Limb (tissue), 2 donors: ENCODE data around the gene SLC25A42.
"Not testable (repeated sequence)": the region's sequence is repeated elsewhere in the genome, so short reads cannot be mapped to it uniquely, and the experiment has no call there.

Experiments used
- DNase-seq, 2 donors: peaks; one replicate each; pipeline ENCODE4 v3.0.0-alpha.2; 2016; ENCODE audit errors: extremely low spot score in 2 of 2

Gene SLC25A42

DNA sequence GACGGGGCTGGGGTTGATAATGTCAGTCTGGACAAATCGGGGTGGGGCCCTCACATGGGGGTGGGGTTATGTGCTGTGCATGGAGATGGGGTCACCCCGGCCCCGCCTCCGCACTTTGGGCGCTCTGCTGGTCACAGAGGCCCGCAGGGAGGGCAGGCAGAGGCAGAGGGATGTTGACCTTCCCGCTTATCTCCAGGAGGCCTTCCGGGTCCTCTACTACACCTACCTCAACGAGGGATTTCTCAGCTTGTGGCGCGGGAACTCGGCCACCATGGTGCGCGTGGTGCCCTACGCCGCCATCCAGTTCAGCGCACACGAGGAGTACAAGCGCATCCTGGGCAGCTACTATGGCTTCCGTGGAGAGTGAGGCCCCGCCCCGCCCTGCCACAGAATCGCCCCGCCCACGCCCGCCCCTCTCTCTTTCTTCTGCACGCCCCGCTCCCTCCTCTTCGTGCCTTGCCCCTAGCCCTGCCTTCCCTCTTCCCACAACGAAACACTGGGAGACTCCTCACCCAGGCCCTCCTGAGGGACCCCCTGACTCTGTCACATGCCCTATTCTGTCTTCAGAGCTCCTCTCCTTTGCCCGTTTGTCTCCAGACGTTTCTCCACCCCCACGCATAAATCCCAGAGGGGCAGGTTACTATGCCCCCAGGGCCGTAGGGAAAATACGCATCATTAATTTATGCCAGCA, 41.7 kb downstream of the SLC25A42 start:
- DNase-seq = peak; percentile 73 to 87

DNA sequence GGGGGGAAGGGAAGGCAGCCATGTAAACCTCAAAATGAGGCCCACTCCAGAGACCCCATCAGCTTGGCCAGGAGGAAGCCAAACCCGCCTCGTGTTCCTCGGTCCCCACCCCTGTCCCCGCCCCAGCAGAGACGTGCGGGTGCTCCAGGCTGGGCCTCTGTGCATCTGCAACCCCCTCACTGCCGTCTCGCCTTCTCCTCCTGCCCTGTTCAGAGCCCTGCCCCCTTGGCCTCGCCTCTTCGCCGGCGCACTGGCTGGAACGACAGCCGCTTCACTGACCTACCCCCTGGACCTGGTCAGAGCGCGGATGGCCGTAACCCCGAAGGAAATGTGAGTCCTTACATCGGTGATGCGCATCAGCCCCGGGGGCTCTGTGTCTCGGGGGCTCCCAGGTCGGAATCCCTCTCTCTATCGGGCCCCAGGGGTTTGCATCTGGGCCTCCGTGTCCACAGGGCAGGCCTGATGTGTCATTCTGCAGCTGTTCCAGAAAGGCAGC, 42.3 kb downstream of the SLC25A42 start:
- DNase-seq = peak in 1 of 2 donors; percentile 63

DNA sequence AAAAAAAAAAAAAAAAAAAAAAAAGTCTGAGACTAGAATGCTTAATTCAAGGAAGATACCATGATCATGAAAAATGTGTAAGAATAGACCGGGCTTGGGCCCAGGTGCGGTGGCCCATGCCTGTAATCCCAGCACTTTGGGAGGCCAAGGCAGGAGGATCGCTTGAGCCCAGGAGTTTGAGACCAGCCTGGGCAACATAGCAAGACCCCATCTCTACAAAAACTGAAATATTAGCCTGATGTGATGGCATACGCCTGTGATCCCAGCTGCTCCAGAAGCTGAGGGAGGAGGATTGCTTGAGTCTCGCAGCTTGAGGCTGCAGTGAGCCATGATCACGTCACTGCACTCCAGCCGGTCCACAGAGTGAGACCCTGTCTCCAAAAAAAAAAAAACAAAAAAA, 43.1 kb downstream of the SLC25A42 start:
- DNase-seq = not testable (repeated sequence)

DNA sequence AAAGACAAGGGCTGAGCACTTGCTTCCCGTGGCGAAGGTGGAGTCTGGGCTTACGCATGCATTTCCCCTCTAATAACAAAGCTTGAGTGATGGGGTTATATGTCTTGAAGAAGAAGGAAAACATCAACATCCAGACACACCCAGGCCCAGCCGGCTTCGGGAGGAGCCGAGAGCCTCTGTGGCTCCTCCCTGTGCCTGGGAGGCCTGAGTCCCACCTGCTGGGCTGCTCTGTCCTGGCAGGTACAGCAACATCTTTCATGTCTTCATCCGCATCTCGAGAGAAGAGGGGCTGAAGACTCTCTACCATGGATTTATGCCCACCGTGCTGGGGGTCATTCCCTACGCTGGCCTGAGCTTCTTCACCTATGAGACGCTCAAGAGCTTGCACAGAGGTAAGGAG, 43.9 kb downstream of the SLC25A42 start:
- no peak for DNase-seq

DNA sequence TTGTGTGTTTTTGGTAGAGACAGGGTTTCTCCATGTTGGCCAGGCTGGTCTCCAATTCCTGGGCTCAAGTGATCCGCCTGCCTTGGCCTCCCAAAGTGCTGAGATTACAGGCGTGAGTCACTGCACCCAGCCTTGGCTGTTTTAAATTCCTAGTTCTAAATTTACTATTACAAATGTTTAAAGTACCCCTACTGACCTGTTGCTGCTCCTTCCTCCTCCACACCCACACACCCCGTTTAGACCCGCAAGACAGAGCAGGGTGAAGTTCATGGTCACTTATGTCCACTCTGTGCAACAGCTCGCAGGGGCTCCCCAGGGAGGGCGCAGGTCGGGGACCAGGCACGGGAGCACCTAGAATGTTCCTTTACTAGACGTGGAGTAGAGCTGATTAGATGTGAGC, 45.8 kb downstream of the SLC25A42 start:
- DNase-seq = no peak

DNA sequence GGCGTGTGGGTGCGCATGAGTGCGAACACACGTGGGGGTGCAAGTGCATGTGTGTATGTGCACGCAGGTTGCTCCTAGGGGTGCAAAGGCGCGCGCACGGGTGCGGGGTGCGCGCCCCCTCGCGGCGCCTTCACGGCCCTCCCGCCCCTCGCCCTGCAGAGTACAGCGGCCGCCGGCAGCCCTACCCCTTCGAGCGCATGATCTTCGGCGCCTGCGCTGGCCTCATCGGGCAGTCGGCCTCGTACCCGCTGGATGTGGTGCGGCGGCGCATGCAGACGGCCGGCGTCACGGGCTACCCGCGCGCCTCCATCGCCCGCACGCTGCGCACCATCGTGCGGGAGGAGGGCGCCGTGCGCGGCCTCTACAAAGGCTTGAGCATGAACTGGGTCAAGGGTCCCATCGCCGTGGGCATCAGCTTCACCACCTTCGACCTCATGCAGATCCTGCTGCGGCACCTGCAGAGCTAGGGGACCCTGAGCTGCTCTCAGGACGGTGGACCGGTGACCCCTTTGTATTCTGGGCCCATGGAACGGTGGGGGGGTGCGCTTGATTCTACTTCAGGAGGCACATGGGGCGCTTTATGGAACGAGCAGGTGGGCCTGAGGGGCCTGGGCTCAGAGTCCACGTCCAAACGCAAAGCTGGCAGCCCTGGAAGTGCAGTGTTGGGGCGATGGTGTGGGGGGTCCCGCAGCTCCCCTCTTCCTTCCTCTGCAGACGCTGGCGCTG, 46.8 kb downstream of the SLC25A42 start:
- peak in 1 of 2 donors; percentile 65 for DNase-seq

DNA sequence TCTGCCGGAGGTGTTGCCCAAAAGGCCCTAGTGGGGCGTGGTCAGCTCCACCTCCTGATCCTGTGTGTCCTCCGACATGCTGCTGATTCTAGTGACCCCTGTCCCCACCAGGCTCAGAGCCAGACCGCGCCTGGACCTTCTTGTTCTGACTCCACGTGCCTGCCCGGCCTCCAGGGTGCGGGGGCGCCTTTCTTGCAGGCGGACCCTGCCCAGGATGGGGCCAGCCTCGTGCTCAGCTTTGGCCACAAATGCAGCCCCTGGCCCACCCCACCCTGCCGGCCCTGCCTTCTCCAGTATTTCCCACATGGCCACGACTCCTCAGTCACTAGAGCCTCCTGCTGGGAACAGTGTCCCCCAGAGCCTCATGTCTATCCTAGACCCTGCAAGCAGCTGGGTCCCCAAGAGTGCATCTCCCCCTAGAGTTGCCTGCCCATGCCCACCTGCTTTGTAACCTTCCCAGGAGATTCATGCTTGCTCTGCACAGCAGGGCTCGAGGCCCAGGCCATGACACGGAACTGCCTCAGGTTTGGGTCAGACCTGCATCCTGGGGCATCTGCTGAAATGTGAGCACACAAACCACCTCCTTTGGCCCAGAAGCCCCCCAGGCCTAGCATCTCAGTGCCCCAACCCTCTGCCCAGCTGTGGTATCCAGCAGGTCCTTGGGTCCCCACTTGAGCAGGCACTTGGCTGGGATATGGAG, 47.5 kb downstream of the SLC25A42 start:
- DNase-seq = no peak

DNA sequence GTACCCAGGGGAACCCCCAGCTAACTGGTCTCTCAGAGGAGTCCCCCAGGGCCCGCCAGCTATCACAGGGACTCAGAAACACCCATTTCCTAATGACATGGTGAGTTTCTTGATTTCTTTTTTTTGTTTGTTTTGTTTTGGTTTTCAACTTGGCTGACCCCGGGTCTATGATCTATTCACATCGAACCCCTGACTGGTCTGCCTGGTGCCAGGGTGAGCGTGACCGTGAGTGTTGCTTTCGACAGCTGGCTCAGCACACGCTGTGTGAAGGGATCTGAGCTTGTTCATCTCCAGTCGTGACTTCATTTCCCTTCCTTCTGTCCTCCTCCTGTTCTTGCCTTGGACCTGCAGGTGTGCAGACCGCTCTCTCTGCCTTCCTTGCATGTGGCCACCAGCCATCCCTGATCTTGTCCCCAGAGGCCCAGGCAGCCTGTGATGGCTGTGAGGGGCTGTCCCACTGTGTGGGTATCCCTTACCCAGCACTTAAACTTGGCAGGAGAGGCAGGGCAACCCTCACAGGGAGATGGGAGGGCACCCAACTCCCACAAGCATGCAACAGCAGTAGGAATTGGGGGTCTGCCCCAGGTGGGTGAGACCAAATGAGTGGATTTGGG, 48.3 kb downstream of the SLC25A42 start:
- no peak for DNase-seq

DNA sequence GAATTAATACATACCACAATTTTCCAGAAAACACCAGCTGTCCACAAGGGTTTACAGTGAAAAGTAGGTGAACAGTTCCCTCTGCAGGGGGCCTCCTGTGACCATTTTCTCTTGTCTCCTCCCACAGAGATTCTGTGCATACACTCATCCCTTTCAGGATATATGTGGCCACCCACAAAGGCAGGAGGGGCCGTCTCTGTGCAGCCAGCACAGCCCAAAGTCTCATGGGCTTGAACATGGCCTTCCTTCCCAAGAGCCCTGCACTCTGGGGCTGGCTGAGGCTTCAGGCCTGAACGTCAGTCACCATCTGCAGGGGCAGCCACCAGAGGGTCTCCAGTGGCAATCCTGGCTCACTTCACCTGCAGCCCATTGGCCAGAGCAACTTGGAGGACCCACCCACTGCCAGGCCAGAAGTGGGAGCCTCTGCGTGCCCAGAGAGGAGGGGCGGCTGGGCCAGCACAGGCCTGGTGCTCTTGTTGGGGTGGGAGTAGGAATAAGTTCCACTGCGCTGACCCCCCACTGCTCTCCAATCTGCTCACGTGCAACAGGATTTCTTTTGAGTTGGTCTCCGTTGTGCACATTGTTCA, 49.3 kb downstream of the SLC25A42 start:
- no peak for DNase-seq

DNA sequence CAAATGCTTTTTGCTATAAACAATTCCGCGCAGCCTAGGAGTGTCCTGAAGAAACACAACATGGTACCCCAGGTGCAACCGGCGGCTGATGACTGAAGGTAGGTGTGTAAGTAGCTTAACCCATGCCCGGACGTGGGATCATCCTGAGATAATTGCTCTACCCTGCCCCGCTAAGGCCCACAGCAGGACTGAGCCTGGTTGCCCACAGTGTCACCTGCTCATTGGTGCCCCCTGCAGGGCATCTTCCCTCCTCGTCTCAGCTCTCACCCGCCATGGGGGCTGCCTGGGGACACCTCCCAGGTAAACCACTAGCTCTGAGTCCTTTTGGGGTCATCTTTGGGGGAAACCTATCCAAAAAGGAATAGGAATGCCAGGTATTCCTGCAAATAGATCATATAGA, 52.2 kb downstream of the SLC25A42 start:
- DNase-seq = no peak

DNA sequence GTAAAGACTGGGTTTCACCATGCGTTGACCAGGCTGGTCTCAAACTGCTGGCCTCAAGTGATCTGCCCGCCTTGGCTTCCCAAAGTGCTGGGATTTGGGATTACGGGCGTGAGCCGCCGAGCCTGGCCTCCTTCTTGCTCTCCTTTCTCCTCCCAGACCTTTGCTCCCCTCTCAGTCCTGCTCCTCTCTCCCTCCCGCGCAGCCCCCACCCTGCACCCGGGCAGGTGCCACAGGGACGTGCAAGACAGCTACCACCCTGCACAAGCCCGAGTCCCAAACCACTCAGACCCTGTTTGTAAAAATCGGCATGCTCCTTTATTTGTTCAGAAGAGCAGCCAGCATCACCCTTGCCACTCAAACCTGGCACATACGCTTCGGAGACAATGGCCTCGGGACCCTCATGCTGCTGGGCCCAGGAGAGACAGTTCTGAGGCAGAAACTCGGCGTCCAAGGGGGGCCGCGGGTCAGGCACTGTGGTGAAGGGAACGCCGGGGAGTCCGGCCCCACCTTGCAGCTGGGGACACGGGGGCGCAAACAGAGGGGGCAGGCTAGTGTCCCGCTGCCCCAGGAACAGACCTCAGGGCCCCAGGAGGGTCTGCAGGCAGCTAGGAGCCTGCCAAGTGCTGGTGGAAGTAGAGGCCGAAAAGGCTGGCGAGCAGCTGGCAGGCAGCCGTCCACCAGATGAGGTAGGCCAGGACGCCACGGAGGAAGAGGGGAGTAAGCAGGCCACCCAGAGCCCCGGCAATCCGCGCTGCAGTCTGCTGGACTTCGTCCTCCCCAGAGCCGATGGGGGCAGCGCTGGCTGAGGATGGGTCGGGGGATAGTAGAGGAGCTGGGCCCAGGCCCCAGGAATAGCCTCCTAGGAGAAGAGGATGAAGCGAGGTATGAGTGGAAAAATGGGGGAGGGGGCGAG, 55.8 kb downstream of the SLC25A42 start:
- no peak for DNase-seq

DNA sequence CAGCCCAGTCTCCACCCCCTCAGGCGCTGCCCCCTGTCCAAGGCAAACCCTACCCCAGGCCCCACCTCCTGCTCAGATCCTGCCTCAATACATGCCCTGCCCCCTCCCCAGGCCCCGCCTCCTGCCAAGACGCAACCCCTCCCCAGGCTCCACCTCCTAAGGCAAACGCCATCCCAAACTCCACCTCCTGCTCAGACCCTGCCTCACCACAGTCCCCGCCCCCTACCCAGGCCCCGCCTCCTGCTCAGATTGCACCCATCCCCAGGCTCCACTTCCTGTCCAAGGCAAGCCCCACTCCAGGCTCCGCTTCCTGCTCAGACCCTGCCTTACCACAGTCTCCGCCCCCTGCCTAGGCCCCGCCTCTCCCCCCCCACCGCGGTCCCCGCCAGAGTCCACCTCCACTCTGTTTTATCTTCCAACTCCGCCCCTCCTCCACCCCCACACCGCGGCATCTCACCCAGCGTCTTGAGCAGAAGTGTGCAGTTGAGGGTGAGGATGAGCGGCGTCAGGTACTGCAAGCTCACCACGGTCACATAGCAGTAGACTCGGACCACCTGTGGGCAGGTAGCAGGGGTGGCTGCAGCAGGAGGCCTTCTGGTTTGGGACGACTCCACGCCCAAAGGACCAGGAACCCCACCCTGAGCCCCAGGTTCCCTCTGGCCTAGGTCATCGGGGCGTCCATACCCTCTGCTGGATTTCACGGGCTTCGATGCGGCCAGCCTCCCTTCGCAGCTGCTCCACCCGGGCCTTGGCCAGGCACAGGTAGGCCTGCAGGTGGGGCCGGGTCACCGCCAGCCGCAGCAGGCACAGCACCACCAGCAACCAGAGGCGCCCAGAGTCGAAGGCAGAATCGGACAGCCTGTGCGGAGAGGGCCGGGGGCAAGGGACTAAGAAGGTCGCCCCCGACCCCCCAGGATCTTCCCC, 56.8 kb downstream of the SLC25A42 start:
- DNase-seq = peak; percentile 24 to 88

DNA sequence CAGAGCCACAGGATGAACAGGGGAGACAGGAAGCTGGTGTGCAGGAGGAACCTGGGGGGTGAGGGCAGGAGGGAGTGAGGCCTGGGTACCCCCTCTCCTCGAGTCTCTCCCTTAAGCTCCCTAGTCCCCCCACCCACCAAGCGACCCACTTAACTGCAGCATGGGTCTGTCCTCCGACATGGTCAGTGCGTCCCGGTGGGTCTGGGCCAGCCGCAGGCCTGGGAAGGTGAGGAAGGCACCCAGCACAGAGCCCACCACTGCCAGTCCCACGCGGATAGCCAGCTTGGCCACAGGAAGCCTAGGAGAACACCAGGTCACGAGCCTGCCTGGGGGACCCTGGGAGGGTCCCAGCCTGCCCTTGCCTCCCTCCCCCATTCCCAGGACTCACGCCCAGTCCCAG, 57.6 kb downstream of the SLC25A42 start:
- DNase-seq = no peak

DNA sequence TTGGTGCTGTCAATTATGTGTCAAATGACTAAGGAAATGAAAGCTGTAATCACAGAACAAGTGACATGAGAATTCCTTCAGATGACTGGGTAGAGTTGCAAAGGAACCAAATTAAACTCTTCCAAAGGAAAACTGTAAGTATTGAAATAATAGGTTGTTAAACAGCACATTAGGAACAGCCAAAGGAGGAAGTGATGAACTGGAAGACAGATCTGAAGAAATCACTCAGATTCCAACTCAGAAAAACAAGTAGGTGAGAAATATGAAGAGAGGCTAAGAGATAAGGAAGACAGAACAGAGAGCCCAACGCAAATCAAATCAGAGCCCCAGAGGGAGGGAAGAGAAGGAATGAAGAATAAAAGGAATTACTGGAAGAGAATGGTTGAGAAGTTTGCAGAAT, 59.1 kb downstream of the SLC25A42 start:
- no peak for DNase-seq

DNA sequence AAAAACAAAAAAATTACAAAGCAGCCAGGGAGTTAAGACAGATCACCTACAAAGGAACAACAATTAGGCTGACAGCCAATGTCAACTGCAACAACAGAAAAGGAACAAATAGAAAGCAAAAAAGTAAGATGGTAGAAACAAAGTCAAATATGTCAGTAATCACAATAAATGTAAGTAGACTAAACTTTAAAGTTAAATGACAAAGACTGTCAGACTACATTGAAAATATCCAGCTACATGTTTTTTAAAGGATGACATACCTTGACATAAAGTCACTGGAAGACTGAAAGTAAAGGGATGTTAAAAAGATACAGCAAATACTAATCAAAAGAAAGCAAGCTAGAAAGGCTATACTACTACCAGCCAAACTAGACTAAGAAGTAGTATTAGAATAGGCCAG, 59.6 kb downstream of the SLC25A42 start:
- no peak for DNase-seq

DNA sequence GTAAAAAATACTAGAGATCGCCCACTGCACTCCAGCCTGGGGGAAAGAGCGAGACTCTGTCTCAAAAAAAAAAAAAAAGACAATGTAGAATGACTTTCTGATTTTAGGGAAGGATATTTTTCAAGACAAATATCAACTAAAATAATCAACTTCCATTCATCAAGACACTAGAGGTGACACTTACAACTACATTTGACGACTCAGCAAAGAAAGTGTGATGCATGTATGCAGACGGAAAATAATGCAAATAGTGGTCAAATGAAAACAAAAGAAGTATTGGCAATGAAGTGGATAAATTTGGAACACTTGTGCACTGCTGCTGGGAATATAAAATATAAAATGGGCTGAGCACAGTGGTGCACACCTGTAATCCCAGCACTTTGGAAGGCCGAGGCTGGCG, 62.3 kb downstream of the SLC25A42 start:
- no peak for DNase-seq

DNA sequence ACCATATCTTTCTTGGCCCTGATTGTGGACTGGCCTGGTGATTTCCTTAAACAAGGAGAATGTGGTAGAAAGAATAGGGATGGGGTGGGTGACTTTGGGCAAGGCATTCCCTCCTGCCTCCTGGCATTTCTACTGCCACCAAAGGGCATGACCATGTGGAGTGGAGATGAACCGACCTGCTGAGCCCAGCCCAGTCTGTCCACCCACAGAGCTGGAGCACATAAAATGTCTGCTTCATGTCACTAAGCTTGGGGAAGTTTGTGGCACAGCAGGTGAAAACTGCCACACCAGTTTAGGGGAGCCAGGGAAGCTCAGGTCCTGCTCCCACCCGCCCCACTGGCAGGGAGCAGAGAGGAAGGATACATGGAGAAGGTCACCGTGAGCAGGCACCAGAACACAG, 68.2 kb downstream of the SLC25A42 start:
- no peak for DNase-seq

DNA sequence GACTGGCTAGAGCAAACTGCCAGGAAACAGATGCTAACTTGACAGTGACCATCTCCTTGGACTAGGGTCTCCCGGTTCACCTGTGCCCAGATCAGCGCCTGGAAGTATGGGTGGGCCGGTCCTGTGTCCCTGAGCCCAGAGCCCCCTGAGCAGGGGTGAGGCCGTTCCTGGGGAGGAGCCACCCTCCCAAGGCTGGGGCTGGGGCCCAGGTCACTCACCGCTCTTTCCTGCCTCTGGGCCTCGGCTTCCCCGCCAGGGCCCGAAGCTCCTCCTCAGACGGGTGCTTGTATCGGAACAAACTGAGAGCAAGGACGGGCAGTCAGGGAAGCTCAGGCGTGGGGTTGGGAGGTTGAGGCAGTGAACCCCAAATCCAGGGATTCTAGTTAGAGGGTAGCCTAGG, 69.1 kb downstream of the SLC25A42 start:
- no peak for DNase-seq

DNA sequence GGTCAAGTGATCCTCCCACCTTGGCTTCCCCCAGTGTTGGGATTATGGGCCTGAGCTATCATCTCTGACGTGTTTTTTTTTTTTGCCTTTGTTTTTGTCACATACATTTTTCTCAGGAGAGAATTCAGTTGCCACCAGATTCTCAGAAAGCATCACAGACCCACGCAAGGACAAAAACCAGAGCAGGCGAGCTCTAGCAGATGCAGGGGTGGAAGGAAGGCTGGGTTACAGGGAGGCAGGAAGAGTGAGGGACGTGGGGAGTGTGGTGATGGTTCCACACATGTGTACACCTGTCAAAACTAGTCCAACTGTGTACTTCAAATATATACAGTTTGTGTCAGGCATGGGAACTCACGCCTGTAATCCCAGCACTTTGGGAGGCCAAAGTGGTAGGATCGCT, 70.2 kb downstream of the SLC25A42 start:
- no peak for DNase-seq
